AG08396 (cell line): ENCODE data around the gene VPS11.

Source experiments
- DNase-seq: peaks from one replicate; pipeline ENCODE4 v3.0.0; 2012; ENCODE audit warnings: low spot score, mixed read lengths

Gene VPS11

DNA sequence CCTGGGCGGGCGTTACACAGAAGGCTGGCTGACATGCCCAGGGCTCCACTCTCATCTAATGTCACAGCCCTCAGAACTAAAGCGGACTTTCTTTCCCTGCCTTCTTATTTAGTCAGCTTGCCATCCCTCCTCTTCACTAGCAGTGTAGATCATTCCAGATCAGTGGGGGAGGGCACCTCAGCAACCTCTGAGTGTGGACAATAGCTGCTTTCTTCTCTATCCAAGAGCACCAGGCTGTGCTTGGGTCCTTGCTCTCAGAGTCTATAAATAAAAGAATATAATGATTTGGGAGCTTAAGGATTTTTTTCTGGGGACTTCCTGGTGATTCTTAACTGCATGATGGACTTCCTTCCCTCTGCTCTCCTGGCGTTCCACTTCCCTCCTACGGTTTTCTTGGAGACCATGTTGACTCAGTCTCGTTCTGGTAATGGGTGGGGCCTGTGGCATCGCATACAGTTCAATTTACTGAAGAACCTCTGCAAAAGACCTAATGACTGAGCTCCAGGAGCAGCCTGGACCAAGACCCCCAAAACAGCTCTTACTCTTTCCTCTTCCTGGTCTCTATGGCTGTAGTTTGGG is 14.2 kb downstream of the VPS11 start:
- no peak for DNase-seq

DNA sequence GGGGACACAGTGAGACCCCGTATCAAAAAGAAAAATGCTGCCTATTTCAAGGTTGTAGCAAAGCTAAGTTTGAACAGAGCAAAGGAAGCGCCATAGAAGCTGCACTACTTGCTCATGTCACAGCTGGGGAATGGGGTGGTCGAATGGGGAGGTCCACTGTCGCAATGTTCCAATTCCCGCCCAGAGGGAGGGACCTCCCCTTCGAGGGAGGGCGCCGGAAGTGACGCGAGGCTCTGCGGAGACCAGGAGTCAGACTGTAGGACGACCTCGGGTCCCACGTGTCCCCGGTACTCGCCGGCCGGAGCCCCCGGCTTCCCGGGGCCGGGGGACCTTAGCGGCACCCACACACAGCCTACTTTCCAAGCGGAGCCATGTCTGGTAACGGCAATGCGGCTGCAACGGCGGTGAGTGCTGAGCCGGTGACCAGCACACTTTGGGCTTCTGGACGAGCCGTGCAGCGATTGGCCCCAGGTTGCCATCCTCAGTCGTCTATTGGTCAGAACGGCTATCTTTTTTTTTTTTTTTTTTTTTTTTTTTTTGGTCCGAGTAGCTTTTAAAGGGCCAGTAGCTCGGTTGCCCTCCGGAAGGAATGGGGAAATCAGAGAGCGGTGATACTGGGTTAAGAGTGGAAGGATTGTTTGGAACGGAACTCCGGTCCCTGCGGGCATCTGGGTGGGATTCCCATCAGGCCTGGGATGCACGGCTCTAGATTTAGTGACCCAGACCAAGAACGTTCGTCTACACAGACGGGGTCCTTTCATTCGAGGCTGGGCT is 17.2 kb downstream of the VPS11 start, which contains the start of gene HMBS:
Gene HMBS, plus strand, starts transcription at position 219 of the 774 bp plus-strand sequence. Its CDS starts 153 bp downstream, at position 372.
- DNase-seq = peak; percentile 92

DNA sequence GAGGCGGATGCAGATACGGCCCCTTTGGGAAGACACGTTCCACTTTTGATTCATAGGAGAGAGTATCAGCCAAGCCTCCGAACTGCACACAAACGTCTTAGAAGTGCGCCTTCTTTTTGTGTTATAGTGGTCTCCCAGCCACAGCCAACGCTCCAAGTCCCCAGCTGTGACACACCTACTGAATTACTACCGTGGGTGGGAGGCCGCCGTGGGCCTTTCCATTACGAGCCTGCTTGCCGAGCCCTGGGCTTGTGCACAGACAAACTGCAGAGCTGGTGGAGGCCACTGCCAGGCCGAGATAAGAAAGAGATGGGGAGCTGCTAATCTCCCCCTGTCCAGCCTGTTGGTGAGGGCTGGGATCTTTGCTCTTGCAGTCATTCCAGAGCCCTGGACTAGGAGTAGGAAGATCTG is 17.8 kb downstream of the VPS11 start:
- peak; percentile 13 for DNase-seq

DNA sequence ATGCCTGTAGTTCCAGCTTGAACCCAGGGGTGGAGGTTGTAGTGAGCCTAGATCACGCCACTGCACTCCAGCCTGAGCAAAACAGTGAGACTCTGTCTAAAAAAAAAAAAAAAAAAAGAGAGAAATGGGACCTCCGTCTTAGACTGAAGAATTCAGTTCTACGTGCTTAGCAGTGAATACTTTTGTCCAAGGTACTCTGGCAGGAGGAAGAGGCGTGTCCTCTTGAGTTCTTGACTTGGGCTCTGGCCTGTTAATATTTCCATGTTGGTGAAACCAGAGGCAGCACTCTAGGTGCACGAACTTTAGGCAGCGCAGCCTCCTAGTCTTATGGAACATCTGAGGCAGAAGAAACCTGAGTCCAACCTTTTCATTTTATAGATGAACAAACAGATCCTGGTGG is 19.5 kb downstream of the VPS11 start:
- no peak for DNase-seq

DNA sequence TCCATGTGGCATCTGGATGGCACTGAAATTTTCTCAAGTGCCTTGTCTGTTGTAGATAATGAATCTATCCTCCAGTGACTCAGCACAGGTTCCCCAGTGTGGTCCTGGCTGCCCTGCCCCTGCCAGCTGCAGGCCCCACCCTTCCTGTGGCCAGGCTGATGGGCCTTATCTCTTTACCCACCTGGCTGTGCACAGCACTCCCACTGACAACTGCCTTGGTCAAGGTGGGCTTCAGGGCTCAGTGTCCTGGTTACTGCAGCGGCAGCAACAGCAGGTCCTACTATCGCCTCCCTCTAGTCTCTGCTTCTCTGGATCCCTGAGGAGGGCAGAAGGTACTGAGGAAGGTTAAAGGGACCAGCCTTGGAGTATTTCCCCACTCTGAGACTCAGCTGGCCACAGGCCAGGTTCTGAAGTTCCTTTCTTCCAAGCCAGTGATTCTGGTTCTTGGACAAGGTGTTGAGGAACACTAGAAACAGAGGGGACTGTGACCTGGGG is 20.2 kb downstream of the VPS11 start:
- no peak for DNase-seq

DNA sequence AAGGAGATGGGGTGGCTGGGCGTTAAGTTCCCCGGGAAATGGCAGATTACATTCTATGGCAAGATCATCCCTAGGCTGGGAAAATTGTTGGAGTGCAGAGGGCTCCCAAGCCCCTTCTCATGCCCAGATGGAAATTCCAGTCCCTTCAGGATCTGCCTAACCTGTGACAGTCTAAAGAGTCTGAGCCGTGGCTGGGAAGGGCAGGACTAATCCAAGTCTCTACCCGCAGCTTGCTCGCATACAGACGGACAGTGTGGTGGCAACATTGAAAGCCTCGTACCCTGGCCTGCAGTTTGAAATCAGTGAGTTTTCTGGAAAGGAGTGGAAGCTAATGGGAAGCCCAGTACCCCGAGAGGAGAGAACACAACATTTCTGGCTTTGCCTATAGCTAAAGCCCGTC is 20.8 kb downstream of the VPS11 start:
- DNase-seq = no peak

DNA sequence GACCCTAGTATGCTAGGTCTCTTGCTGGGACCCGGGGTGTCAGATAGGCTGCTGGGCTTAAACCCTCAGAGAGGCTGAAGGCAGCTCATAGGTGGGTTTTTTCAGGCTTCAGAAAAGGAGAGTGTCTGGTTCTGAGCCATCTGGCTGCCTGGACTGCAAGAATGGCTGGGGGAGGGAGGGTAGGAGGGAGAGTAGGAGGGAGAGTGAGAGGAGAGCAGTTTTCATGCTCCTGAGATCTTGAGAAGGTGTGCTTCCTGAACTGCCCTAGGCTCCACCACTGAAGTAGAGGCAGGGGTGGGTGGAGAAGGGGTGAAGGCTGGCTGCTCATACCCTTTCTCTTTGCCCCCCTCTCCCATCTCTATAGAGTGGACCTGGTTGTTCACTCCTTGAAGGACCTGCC is 21.7 kb downstream of the VPS11 start:
- DNase-seq = no peak

DNA sequence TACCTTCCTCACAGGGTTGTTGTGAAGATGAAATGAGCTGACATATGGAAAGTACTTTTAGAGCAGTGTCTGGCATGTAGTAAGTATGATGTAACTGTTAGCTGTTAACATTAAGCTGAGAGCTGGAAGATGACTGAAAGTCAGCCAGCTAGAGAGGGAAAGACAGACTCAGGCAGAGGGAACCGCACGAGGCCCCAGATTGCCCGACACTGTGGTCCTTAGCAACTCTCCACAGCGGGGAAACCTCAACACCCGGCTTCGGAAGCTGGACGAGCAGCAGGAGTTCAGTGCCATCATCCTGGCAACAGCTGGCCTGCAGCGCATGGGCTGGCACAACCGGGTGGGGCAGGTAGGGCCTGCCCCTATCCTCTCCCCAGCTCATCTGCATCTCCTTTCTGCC is 23.6 kb downstream of the VPS11 start:
- peak; percentile 31 for DNase-seq

DNA sequence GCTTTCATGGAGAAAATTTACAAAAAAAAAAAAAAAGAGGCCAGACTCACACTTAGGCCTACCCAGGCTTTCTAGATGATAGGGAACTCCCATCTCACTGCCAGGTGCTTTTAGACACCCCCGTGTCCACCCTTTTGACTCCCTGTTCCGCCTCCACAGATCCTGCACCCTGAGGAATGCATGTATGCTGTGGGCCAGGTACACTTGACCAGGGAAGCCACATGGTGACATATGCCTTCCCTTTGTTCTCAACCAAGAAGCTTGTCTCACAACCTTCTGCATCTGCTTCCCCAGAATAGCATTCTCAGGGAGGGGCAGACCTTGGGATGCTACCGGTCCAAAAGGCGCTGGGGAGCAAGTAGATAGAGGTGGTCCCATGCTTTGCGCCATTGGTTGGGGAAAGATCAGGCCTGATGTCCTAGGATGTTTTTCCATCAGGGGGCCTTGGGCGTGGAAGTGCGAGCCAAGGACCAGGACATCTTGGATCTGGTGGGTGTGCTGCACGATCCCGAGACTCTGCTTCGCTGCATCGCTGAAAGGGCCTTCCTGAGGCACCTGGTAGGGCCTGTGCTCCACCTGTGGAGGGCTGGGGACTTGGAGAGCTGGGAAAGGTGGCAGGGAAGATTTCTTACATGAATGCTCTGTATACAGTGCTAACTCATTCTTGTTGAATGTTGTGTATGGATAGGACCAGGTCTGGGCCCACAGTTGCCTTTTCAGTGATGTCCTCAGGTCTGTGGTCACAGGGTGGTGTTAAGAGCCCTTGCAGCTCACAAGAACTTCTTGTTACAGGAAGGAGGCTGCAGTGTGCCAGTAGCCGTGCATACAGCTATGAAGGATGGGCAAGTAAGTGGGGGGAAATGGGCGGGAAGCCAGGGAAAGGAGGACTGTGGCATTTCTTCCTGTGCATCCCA is 24.6 kb downstream of the VPS11 start:
- DNase-seq = no peak

DNA sequence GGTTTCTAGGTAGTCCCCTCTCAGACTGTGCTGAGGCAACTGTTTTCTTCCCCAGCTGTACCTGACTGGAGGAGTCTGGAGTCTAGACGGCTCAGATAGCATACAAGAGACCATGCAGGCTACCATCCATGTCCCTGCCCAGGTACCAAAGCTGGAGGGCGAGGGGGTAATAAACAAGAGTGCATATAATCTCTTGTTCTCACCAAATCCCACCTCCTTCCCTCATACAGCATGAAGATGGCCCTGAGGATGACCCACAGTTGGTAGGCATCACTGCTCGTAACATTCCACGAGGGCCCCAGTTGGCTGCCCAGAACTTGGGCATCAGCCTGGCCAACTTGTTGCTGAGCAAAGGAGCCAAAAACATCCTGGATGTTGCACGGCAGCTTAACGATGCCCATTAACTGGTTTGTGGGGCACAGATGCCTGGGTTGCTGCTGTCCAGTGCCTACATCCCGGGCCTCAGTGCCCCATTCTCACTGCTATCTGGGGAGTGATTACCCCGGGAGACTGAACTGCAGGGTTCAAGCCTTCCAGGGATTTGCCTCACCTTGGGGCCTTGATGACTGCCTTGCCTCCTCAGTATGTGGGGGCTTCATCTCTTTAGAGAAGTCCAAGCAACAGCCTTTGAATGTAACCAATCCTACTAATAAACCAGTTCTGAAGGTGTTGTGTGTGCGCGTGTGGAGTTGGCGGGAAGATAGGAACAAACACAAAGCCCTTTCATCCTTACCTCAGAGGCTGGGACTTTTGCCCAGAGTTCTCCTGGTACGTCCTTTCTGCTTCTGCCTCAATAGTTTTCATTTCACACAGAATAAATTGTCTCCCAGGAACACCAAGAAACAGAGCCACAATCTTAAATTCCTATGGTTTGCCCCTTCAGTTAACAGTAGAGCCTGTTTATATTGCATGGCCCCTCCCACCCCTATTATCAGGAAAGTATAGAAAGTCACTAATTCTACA is 25.5 kb downstream of the VPS11 start:
- DNase-seq = no peak

DNA sequence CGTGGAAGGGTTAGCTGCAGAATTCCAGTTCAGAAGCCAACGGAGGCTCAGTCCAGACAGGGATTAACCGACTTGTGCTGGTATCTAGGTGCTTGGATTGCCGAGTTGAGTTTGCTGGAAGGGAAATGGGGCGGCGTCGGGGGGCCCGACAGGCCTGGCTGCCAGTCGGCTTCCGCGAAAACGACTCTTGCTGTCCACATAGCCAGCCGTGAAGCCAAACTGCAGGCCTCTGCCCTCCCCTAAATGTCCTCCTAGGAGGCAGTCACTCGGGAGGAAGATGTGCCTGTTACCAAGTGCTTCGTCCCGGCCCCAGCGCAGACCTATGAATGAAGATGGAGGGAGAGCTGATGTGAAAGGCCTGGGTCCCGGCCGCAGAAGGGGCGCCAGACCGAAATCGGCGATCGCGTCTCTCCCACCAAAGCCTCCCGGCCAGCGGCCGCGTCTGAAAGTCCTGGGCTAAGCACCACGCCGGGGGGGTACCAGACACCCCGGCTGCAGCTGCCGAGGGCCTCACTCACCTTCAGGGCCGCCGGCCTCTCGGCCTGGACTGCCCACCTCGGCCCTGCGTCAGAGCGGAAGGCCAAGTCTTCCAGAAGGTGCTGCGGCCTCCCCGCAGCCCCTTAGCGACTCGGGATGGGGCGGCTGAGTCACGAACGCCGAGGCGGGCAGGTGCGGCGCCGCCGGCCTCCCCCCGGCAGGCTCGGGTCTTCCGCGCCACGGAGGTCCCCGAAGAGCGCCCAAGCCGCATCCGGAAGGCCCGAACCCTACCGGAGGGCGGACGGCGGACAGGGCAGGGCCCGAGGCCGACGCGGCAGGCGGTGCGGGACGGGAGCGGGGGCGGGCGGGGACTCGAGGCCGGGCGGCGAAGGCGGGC is 26.6 kb downstream of the VPS11 start:
- peak; percentile 17 for DNase-seq

DNA sequence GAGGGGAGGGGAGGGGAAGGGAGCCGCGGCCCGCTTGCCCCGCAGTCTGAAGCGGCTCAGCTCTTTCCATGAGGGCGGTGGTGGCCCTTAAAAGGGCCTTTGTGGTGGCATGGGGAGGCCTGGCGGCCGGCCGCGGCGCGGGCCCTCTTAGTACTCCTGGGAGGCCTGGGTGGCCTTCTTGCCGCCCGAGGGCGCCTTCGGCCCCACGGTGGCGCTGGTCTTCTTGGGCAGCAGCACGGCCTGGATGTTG is 27.1 kb downstream of the VPS11 start:
- DNase-seq = peak; percentile 81

DNA sequence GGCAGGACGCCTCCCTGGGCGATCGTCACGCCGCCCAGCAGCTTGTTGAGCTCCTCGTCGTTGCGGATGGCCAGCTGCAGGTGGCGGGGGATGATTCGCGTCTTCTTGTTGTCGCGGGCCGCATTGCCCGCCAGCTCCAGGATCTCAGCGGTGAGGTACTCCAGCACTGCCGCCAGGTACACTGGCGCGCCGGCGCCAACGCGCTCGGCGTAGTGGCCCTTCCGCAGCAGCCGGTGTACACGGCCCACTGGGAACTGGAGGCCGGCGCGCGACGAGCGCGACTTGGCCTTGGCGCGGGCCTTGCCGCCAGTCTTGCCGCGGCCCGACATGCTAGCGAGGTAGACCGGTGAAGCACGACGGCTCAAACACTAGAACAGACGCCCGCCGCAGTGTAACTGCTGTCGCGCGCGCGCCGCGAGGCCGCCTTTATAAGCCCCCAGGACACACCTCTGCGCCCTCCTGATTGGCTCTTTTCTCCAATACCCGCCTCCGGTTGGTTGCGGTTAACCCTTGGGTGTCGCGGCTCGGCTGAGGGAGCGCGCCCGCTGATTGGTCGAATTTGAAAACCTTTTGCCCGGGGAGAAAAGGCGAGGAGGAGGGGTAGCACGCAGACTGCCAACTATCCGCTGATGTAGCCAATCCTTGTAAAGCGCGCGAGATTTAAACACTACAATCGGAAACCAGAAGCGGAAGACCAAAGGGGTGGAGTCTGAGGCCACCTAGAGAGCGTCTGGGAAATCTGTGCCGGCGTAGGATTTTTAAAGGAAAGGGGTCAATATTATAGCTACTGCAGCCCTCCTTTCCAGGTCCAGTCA is 27.7 kb downstream of the VPS11 start:
- peak; percentile 99 for DNase-seq

DNA sequence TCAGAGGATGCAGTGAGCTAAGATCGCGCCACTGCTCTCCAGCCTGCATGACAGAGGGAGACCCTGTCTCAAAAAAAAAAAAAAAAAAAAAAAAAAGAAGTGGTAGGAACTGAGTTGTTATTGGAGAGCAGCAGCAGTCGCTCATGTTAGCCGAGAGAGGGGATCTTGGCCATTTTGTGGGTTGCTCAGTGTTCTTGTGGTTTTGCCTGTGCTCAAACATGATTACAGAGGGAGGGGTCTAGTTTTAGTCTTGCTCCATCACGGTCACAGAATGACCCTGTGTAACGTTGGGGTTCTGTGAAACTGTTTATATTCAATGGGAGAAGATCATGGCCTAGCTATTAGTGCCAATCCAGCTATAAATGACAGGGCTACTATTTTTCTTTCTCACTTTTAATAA is 32.1 kb downstream of the VPS11 start:
- DNase-seq = no peak

DNA sequence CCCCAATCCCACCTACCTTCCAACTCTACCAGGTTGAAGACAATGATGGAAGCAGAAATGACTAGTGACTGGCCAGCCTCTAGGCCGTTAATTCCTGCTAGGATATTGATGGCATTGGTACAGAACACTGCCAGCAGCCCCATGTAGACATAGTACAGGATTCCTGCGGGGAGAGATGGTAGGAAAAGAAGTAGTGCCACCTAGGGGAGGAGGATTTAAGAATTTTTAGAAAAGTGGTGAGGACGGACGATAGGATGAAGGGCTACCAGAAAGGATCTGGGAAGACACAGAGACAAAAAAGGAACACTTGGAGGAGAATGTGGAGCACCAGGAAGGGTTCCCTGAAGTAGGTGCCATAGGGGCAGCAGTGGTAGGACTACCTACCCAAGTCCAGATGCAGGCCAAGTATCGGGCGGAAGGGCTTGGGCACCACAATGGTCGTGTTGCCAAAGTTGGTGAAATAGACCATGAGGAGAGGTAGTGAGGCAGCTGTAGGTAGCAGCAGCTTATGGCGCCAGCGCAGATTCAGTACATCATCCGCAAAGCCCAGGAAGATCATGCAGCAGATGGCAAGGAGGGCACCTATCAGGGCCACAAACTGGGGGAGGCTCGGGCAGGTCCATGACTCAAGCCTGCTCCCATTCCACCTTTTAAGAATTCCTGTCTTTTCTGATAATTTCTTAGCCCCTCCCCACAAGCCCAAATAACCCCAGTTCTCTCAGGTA is 32.8 kb downstream of the VPS11 start:
- DNase-seq = peak; percentile 38

DNA sequence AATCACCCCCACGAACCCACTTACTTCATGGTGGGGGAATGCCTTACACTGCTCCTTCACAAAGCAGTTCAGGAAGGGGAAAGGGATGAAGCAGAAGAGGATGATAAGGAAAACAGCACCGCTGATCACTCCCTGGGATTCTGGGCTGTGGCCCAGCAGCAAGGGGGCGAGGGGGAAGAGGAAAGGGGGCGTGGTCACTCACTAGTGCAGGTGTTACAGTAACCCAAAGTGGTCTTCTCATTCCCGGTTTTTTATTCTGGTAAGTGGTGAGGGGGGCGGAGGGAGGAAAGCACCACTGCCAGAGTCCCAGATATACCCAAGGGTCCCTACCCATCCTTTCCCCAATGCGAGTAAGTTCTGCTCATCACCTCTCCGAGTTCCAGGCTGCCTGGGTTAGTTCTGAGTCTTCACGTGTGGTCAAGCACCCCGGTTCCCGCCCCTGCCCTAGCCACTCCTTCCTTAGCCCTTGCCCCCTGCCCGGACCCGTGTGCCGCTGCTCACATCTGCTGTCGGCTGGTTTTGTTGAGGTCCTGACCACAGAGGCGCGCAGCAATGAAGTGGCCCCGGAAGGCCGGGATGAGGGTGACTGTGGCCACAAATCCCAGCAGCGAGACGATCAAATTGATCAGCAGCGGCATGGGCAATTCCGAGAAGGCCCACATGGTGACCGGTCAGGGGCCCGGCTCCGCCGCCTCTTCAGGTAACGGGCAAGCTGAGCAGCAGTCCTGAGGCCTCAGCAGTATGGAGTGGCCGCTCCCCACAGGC is 33.6 kb downstream of the VPS11 start:
- DNase-seq = peak; percentile 34

DNA sequence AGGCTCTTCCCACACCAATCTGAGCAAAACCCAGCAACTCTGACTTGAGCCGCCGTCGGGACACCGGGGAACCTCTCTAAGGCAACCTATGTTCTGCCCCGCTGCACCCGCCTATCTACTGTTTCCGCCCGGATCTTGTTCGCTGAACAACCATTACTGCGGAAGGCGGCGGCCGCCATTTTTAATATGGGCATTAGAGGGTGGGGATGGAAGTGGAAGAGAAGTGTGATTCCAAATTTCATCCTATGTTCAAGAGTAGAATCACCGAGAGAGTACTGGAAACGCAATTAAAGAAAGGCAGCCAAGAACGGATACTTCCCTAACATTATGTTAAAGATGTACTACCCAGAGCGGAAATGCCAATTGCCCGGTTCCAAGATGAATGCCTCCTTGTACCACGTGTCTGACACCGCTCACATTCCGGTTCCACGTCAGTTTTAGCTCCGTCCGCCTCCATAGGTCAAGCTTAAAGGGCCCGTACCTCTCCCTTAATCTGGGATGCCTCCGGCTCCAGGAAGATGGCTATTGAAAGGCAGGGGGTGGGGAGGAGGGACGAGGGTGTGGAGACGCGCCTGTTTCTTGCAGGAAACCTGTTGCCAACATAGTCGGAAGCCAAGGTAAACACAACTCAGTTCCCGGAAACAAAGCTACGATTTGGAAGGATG is 34.3 kb downstream of the VPS11 start, which contains the start of gene DPAGT1:
Gene DPAGT1, minus strand, starts transcription at position 95 of the 665 bp plus-strand sequence. CDS start 198 bp downstream, outside the sequence.
- peak; percentile 85 for DNase-seq
